ENCODE measurements around the gene ATXN1.

DNA sequence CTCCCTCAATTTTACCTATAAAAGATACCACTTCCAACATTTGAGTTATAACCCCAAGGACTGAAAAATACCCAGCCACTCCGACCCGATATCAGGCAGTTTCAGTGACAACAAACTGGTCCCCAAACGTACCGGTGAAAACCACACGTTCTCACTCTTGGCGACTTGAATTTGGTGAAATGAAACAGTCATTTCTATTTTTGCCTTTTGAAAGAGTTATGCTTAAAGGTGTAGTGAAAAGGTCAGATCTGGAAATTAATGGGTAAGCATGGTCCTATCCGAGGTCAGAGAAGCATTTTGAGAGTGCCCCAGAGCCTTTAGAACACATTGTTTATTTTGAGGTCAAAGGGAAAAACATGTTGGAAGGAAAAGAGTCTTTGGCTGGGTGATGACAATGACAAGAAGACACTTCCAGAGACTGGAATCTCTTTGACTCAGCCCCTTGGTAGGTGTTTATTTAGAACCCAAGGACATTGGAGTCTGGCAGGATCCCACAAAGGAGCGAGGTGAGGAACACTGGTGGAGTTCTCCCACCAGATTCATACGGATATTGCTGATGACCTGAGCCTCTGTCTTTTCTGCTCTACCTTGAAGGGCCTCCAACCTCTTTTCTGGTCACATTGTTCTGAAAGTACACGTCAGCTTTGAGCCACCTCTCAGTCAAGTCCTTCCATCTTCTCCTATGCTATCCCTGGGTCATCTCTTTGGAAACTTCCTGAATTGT, 287.9 kb downstream of the ATXN1 start:
- TF ChIP-seq POLR2A (IDR thresholded peaks at IDR 0.05) (no peak), CTCF (IDR thresholded peaks at IDR 0.05) (no peak)
